Measurements from ENCODE around the gene HTT. TPM values are rescaled to one million over a fixed set of nuclear protein-coding genes. Genes with fewer than 3 reads are reported as not detected.

The HTT gene
- total RNA-seq, 1 donor from 2014 or later, result 65.2 TPM

DNA sequence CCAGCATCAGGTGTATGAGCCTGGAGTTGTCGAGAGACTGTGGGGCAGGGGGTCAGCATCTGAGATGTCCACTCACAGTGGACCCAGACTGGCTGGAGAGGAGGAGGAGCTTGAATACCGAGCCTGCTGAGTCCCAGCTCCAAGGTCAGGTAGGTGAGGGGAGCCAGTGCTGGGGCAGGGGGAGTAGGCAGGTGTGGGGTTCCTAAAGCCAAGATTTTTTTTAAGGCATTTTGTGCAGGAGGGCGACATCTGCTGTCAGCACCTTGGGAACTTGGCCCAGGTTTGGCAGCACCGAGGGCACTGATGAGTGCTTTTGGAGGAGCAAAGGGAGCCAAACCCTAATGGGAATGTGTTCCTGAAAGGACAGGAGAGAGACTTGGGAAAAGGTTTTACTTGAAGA is 110.2 kb downstream of the HTT start:
- H3K27ac ChIP-seq (ENCODE audit: low read depth, low read length), result no peak overlapping the region
- Mint-ChIP-seq H3K27ac (ENCODE audit: unreplicated experiment) (no peak overlapping the region), H3K4me3 (ENCODE audit: unreplicated experiment) (peak overlapping the region; percentile 46), H3K4me1 (ENCODE audit: low read depth, unreplicated experiment) (peaks cover 8% of the 10 kb centered on the region), H3K9me3 (ENCODE audit: unreplicated experiment) (peaks cover 1% of the 10 kb centered on the region), H3K27me3 (ENCODE audit: low read depth, unreplicated experiment) (no peaks in the 10 kb centered on the region), H3K36me3 (ENCODE audit: low read depth, unreplicated experiment) (peaks cover 40% of the 10 kb centered on the region)
- no peak for FAIRE-seq
- H3K4me1 ChIP-seq (ENCODE audit: insufficient read depth, low read length), result peaks cover 4% of the 10 kb centered on the region
- no peak for DNase-seq (ENCODE audit: low read depth)
- no peak overlapping the region for H2AFZ ChIP-seq (ENCODE audit: low read depth, low read length)
- no peak overlapping the region for H3K4me3 ChIP-seq (ENCODE audit: insufficient read depth, low read depth, low read length)
- H3K27me3 ChIP-seq (ENCODE audit: insufficient read depth, low read length), result no peaks in the 10 kb centered on the region
- H3K36me3 ChIP-seq (ENCODE audit: insufficient read depth, low read length), result peaks cover 34% of the 10 kb centered on the region
- H3K79me2 ChIP-seq (ENCODE audit: insufficient read depth, low read length), result no peaks in the 10 kb centered on the region
- H3K9me3 ChIP-seq (ENCODE audit: insufficient read depth, low read depth, low read length), result no peaks in the 10 kb centered on the region
- H4K20me1 ChIP-seq (ENCODE audit: insufficient read depth, low read length), result peaks cover 30% of the 10 kb centered on the region
- TF ChIP-seq, protein P1, sequence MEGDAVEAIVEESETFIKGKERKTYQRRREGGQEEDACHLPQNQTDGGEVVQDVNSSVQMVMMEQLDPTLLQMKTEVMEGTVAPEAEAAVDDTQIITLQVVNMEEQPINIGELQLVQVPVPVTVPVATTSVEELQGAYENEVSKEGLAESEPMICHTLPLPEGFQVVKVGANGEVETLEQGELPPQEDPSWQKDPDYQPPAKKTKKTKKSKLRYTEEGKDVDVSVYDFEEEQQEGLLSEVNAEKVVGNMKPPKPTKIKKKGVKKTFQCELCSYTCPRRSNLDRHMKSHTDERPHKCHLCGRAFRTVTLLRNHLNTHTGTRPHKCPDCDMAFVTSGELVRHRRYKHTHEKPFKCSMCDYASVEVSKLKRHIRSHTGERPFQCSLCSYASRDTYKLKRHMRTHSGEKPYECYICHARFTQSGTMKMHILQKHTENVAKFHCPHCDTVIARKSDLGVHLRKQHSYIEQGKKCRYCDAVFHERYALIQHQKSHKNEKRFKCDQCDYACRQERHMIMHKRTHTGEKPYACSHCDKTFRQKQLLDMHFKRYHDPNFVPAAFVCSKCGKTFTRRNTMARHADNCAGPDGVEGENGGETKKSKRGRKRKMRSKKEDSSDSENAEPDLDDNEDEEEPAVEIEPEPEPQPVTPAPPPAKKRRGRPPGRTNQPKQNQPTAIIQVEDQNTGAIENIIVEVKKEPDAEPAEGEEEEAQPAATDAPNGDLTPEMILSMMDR (IDR thresholded peaks at IDR 0.05; ENCODE audit: insufficient read depth, low read depth, low read length), result no peak
- TF ChIP-seq EZH2 (IDR thresholded peaks at IDR 0.05; ENCODE audit: insufficient read depth, low read length), result no peak
- H3K9ac ChIP-seq (ENCODE audit: low read length), result no peak overlapping the region
- H3K4me2 ChIP-seq (ENCODE audit: low read length), result no peak overlapping the region

DNA sequence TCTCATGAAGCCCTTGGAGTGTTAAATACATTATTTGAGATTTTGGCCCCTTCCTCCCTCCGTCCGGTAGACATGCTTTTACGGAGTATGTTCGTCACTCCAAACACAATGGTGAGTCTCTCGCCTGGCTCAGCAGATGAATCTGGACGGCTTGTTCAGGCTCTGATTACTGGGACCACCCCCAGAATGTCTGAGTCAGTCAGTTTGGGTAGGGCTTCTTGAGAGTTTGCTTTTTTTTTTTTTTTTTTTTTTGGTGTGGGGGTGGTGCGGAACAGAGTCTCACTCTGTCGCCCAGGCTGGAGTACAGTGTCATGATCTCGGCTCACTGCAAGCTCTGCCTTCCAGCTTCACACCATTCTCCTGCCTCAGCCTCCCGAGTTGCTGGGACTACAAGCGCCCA is 112.1 kb downstream of the HTT start:
- Mint-ChIP-seq H3K27ac (ENCODE audit: unreplicated experiment) (no peak overlapping the region), H3K36me3 (ENCODE audit: low read depth, unreplicated experiment) (peaks cover 41% of the 10 kb centered on the region), H3K4me1 (ENCODE audit: low read depth, unreplicated experiment) (peaks cover 9% of the 10 kb centered on the region)

DNA sequence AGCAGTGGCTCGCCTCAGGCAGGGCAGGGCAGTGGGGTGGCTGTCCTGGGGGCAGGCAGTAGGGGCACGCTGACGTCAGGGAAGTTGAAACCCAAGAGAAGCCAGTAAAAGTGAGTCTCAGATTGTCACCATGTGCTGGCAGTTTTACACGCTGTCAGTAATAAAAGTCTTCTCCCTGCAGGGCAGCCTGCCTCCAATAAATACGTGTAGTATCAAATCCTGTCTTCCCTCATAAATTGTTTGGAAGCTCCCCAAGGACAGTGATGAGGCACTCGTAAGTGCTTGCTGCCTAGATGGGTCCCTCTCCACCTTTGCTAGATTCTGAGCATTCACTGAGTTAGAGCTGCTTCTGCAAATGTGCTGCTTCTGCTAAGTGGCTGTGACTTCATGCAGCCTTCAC is 113.6 kb downstream of the HTT start:
- no peaks in the 10 kb centered on the region for H3K27me3 ChIP-seq (ENCODE audit: insufficient read depth, low read length)
- TF ChIP-seq, protein P1 (IDR thresholded peaks at IDR 0.05; ENCODE audit: insufficient read depth, low read depth, low read length), result no peak
- no peak for TF ChIP-seq EZH2 (IDR thresholded peaks at IDR 0.05; ENCODE audit: insufficient read depth, low read length)
- Mint-ChIP-seq H3K4me1 (ENCODE audit: low read depth, unreplicated experiment) (peaks cover 14% of the 10 kb centered on the region), H3K27me3 (ENCODE audit: low read depth, unreplicated experiment) (no peaks in the 10 kb centered on the region), H3K36me3 (ENCODE audit: low read depth, unreplicated experiment) (peaks cover 38% of the 10 kb centered on the region), H3K4me3 (ENCODE audit: unreplicated experiment) (no peak overlapping the region), H3K27ac (ENCODE audit: unreplicated experiment) (no peak overlapping the region), H3K9me3 (ENCODE audit: unreplicated experiment) (peaks cover 1% of the 10 kb centered on the region)
- H3K4me3 ChIP-seq (ENCODE audit: insufficient read depth, low read depth, low read length), result no peak overlapping the region
- H3K27ac ChIP-seq (ENCODE audit: low read depth, low read length), result no peak overlapping the region
- H2AFZ ChIP-seq (ENCODE audit: low read depth, low read length), result no peak overlapping the region
- FAIRE-seq (no peak), DNase-seq (ENCODE audit: low read depth) (no peak)
- H3K9me3 ChIP-seq (ENCODE audit: insufficient read depth, low read depth, low read length), result no peaks in the 10 kb centered on the region
- H3K4me2 ChIP-seq (ENCODE audit: low read length), result no peak overlapping the region
- peaks cover 22% of the 10 kb centered on the region for H4K20me1 ChIP-seq (ENCODE audit: insufficient read depth, low read length)
- H3K79me2 ChIP-seq (ENCODE audit: insufficient read depth, low read length), result no peaks in the 10 kb centered on the region
- peaks cover 21% of the 10 kb centered on the region for H3K36me3 ChIP-seq (ENCODE audit: insufficient read depth, low read length)
- H3K4me1 ChIP-seq (ENCODE audit: insufficient read depth, low read length), result peaks cover 4% of the 10 kb centered on the region
- no peak overlapping the region for H3K9ac ChIP-seq (ENCODE audit: low read length)

More for the DNA sequence above, 112.1 kb downstream of the HTT start:
- TF ChIP-seq, protein P1 (IDR thresholded peaks at IDR 0.05; ENCODE audit: insufficient read depth, low read depth, low read length), result no peak
- TF ChIP-seq EZH2 (IDR thresholded peaks at IDR 0.05; ENCODE audit: insufficient read depth, low read length), result no peak
- H3K27me3 Mint-ChIP-seq (ENCODE audit: low read depth, unreplicated experiment), result no peaks in the 10 kb centered on the region
- DNase-seq (ENCODE audit: low read depth) (peak; percentile 79), FAIRE-seq (no peak)
- no peak overlapping the region for H3K27ac ChIP-seq (ENCODE audit: low read depth, low read length)
- no peak overlapping the region for H3K4me3 Mint-ChIP-seq (ENCODE audit: unreplicated experiment)
- peaks cover 4% of the 10 kb centered on the region for H3K4me1 ChIP-seq (ENCODE audit: insufficient read depth, low read length)
- peaks cover 1% of the 10 kb centered on the region for H3K9me3 Mint-ChIP-seq (ENCODE audit: unreplicated experiment)
- no peaks in the 10 kb centered on the region for H3K79me2 ChIP-seq (ENCODE audit: insufficient read depth, low read length)
- no peaks in the 10 kb centered on the region for H3K27me3 ChIP-seq (ENCODE audit: insufficient read depth, low read length)
- H3K9ac ChIP-seq (ENCODE audit: low read length), result no peak overlapping the region
- H3K4me3 ChIP-seq (ENCODE audit: insufficient read depth, low read depth, low read length), result no peak overlapping the region
- H3K36me3 ChIP-seq (ENCODE audit: insufficient read depth, low read length), result peaks cover 32% of the 10 kb centered on the region
- no peak overlapping the region for H2AFZ ChIP-seq (ENCODE audit: low read depth, low read length)
- no peaks in the 10 kb centered on the region for H3K9me3 ChIP-seq (ENCODE audit: insufficient read depth, low read depth, low read length)
- peak overlapping the region; percentile 37 for H3K4me2 ChIP-seq (ENCODE audit: low read length)
- peaks cover 22% of the 10 kb centered on the region for H4K20me1 ChIP-seq (ENCODE audit: insufficient read depth, low read length)

Measured in astrocyte (in vitro differentiated cells and primary cell).